Sigmoid colon (tissue), 3 donors: ENCODE results near the gene PIK3R5.

ENCODE experiments used
- POLR2A ChIP-seq, 2 donors: fragments of 450-650 bp; IDR thresholded peaks; one replicate each; pipeline ENCODE4 v1.6.1; 2016; ENCODE audit warnings: antibody characterized with exemption in 2 of 2, mild to moderate bottlenecking in 2 of 2, moderate library complexity in 2 of 2
- TF ChIP-seq, protein P1 (sequence below), 4 experiments: fragments of 450-650 bp in 3 of 4; fragments of 200-600 bp in 1 of 4; IDR thresholded peaks; one replicate each; pipeline ENCODE4 v1.5.1; 2016 to 2019; ENCODE audit warnings: antibody characterized with exemption in 4 of 4, mild to moderate bottlenecking in 3 of 4, moderate library complexity in 2 of 4

DNA sequence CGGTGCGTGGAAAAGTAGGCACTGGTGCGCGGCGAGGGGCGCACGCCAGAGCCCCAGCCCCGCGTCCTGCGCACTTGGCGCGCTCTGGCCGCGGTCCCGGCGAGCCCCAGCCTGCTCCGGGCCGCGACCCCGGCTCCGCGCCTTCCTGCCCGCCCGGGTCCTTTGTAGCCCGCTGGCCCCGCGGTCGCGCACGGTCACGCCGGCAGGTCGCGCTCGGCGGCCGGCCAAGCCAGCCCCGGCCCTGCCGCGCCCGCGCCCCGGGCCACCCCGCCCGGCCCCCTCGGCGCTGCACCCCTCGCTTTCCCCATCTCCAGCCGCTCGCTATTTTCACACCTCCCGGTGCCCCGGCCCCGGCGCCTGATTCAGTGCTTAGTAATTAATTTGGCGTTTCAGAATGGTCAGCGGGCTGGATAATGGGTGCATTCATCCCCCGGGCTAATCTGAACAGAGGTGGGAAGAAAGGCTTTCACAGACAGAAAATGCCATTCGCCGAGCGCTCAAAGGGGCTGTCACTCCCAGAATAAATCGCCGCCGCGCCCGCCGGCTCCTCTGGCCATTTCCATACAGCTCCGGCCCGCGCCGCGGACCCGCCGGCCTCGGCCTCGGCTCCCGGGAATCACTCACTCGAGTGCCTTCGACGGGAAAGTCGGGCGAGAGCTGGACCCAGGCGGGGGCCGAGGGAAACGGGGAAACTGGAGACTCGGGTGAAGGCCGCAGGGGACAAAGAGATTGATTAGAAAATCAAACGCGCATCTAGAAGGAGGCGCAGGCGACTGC is 38.0 kb upstream of the PIK3R5 start:
- TF ChIP-seq, protein P1, sequence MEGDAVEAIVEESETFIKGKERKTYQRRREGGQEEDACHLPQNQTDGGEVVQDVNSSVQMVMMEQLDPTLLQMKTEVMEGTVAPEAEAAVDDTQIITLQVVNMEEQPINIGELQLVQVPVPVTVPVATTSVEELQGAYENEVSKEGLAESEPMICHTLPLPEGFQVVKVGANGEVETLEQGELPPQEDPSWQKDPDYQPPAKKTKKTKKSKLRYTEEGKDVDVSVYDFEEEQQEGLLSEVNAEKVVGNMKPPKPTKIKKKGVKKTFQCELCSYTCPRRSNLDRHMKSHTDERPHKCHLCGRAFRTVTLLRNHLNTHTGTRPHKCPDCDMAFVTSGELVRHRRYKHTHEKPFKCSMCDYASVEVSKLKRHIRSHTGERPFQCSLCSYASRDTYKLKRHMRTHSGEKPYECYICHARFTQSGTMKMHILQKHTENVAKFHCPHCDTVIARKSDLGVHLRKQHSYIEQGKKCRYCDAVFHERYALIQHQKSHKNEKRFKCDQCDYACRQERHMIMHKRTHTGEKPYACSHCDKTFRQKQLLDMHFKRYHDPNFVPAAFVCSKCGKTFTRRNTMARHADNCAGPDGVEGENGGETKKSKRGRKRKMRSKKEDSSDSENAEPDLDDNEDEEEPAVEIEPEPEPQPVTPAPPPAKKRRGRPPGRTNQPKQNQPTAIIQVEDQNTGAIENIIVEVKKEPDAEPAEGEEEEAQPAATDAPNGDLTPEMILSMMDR (IDR thresholded peaks at IDR 0.05): no peak
- TF ChIP-seq POLR2A (IDR thresholded peaks at IDR 0.05): no peak
